SU-DHL-6 (cell line): ENCODE measurements around the gene COL4A1.

Experiments used
- CTCF ChIP-seq: fragments of 200-600 bp; sonication (generic); IDR thresholded peaks from one replicate; pipeline ENCODE4 v1.5.1; 2017; ENCODE audit warnings: antibody characterized with exemption, mild to moderate bottlenecking, low read length, moderate library complexity; ENCODE audit not compliant: insufficient read depth, poor library complexity, severe bottlenecking
- EZH2phosphoT487 ChIP-seq: fragments of 200-600 bp; sonication (generic), shearing (Covaris generic); conservative IDR thresholded peaks from 2 replicates; pipeline ENCODE4 v1.6.1; 2018; ENCODE audit warnings: mild to moderate bottlenecking, antibody characterized with exemption, low read length, moderate library complexity, mixed read lengths

GRCh38 chr13:110272227-110272626 lies 34.7 kb downstream of the COL4A1 start:
- TF ChIP-seq EZH2phosphoT487 (no peak), CTCF (no peak)
